ENCODE data around the gene CHRNA5. TPM values are rescaled to one million over a fixed set of nuclear protein-coding genes. Genes with fewer than 3 reads are reported as not detected.

CHRNA5 gene
- total and polyA plus RNA-seq, 2 donors from 2014 or later, result 0.41 to 0.76 TPM

GRCh38 chr15:78598348-78598747 is 33.0 kb downstream of the CHRNA5 start:
- H3K4me1 ChIP-seq (ENCODE audit: control insufficient read depth in 2 of 3, insufficient read depth in 2 of 3, low read depth in 1 of 3, low read length in 3 of 3), result no peaks in the 10 kb centered on the region
- no peak overlapping the region for H3K9ac ChIP-seq (ENCODE audit: low read length in 3 of 3)
- FAIRE-seq (no peak), DNase-seq (no peak)
- TF ChIP-seq, protein P1, sequence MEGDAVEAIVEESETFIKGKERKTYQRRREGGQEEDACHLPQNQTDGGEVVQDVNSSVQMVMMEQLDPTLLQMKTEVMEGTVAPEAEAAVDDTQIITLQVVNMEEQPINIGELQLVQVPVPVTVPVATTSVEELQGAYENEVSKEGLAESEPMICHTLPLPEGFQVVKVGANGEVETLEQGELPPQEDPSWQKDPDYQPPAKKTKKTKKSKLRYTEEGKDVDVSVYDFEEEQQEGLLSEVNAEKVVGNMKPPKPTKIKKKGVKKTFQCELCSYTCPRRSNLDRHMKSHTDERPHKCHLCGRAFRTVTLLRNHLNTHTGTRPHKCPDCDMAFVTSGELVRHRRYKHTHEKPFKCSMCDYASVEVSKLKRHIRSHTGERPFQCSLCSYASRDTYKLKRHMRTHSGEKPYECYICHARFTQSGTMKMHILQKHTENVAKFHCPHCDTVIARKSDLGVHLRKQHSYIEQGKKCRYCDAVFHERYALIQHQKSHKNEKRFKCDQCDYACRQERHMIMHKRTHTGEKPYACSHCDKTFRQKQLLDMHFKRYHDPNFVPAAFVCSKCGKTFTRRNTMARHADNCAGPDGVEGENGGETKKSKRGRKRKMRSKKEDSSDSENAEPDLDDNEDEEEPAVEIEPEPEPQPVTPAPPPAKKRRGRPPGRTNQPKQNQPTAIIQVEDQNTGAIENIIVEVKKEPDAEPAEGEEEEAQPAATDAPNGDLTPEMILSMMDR (IDR thresholded peaks at IDR 0.05; ENCODE audit: borderline replicate concordance, extremely low read depth, insufficient read depth), result no peak
- no peak overlapping the region for H3K4me3 ChIP-seq (ENCODE audit: low read length in 3 of 3)
- no peaks in the 10 kb centered on the region for H3K9me3 ChIP-seq (ENCODE audit: control insufficient read depth in 2 of 3, insufficient read depth in 1 of 3, low read length in 3 of 3)
- no peaks in the 10 kb centered on the region for H3K36me3 ChIP-seq (ENCODE audit: control insufficient read depth in 2 of 3, insufficient read depth in 3 of 3, low read length in 3 of 3)
- no peak overlapping the region for H3K27ac ChIP-seq (ENCODE audit: low read depth in 2 of 2, low read length in 2 of 2)
- intact Hi-C loops (cut with DNase I), result no loop called here
- H3K27me3 ChIP-seq (ENCODE audit: control insufficient read depth, insufficient read depth, low read length), result no peaks in the 10 kb centered on the region

DNA sequence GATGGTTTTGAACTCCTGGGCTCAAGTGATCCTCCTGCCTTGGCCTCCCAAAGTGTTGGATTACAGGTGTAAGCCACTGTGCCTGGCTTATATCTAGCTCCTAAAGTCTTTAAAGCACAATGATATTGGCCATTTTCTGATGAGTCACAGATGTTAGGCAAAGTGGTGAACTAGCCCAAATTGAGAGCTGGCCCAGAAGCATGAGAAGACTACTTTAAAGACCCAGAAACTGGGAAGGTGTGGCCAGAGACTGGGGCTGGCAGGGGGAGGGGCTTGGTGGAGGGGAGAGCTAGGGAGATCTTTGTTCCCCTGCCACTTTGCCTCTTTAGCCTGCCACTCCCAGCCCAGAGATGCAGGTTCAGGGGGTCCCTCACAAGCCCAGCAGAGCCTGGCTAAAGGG is 33.9 kb downstream of the CHRNA5 start:
- Histone ChIP-seq H3K27ac (ENCODE audit: low read depth in 2 of 2, low read length in 2 of 2) (no peak overlapping the region), H3K4me1 (ENCODE audit: control insufficient read depth in 2 of 3, insufficient read depth in 2 of 3, low read depth in 1 of 3, low read length in 3 of 3) (no peaks in the 10 kb centered on the region), H3K9me3 (ENCODE audit: control insufficient read depth in 2 of 3, insufficient read depth in 1 of 3, low read length in 3 of 3) (no peaks in the 10 kb centered on the region), H3K4me3 (ENCODE audit: low read length in 3 of 3) (no peak overlapping the region), H3K27me3 (ENCODE audit: control insufficient read depth, insufficient read depth, low read length) (no peaks in the 10 kb centered on the region), H3K9ac (ENCODE audit: low read length in 3 of 3) (no peak overlapping the region), H3K36me3 (ENCODE audit: control insufficient read depth in 2 of 3, insufficient read depth in 3 of 3, low read length in 3 of 3) (no peaks in the 10 kb centered on the region)
- no peak for FAIRE-seq
- intact Hi-C loops (cut with DNase I), result no loop called here
- no peak for DNase-seq
- TF ChIP-seq, protein P1 (IDR thresholded peaks at IDR 0.05; ENCODE audit: borderline replicate concordance, extremely low read depth, insufficient read depth), result no peak

- no peaks in the 10 kb centered on the region for H3K27me3 ChIP-seq (ENCODE audit: control insufficient read depth, insufficient read depth, low read length)
- intact Hi-C loops (cut with DNase I), result no loop called here
These were observed 38.1 kb downstream of the CHRNA5 start for GRCh38 chr15:78603467-78603866.

More at GRCh38 chr15:78603467-78603866, 38.1 kb downstream of the CHRNA5 start:
- TF ChIP-seq, protein P1 (IDR thresholded peaks at IDR 0.05; ENCODE audit: borderline replicate concordance, extremely low read depth, insufficient read depth), result no peak
- Histone ChIP-seq H3K9ac (ENCODE audit: low read length in 3 of 3) (no peak overlapping the region), H3K27ac (ENCODE audit: low read depth in 2 of 2, low read length in 2 of 2) (no peak overlapping the region), H3K4me1 (ENCODE audit: control insufficient read depth in 2 of 3, insufficient read depth in 2 of 3, low read depth in 1 of 3, low read length in 3 of 3) (no peaks in the 10 kb centered on the region), H3K36me3 (ENCODE audit: control insufficient read depth in 2 of 3, insufficient read depth in 3 of 3, low read length in 3 of 3) (no peaks in the 10 kb centered on the region), H3K9me3 (ENCODE audit: control insufficient read depth in 2 of 3, insufficient read depth in 1 of 3, low read length in 3 of 3) (no peaks in the 10 kb centered on the region), H3K4me3 (ENCODE audit: low read length in 3 of 3) (no peak overlapping the region)
- no peak for DNase-seq
- no peak for FAIRE-seq
